ENCODE measurements around the gene ZWINT.

The ZWINT gene

DNA sequence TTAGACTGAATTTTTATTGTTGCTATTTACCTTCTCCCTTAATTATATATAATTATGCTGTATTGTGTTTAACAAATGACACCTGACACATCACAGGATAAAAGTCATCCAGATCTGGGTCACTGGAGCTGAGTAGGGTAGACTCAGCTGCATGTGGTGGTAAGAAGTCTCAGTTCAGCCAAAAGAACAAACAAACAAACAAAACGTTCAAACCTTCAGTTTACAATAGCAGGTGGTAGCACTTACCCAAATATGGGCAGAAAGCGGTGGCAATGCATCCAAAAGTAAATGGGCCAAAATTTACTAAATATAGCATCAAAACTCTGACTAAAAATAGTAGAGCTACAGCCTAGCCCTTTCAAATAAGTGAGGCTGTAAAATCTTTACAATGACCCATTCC is 42.2 kb downstream of the ZWINT start:
- H3K4me1 ChIP-seq (ENCODE audit: insufficient read depth, low read length), result no peaks in the 10 kb centered on the region
- 0 out of 2 replicates have a peak, but pooled peaks cover 11% of the 10 kb centered on the region for H3K9me3 ChIP-seq (ENCODE audit: control insufficient read depth, insufficient read depth, low read length)

DNA sequence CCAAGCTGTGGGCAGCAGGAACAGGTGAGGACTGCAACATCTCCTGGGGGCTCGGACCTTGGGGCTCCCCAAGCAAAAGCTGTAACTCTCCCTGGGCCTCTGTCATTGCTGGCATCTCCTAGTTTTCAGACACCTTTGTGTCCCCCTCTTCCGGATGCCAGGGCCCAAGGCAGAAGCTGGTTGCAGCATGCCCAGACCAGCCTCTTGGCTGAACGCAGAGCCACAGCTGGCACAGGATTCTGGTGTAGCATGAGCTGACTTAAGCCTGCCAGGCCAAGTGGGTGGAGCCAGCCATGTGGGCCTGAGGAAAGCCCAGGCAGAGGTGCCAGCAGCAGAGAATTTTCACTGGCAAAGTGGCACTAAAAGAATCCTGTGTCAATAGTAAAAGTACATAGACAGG is 43.5 kb downstream of the ZWINT start:
- H3K9me3 ChIP-seq (ENCODE audit: control insufficient read depth, insufficient read depth, low read length), result 0 out of 2 replicates have a peak, but pooled peaks cover 11% of the 10 kb centered on the region
- no peak overlapping the region for H3K9ac ChIP-seq (ENCODE audit: low read depth, low read length)
- H3K36me3 ChIP-seq (ENCODE audit: insufficient read depth, low read length), result no peaks in the 10 kb centered on the region
- no peaks in the 10 kb centered on the region for H3K4me1 ChIP-seq (ENCODE audit: insufficient read depth, low read length)

More for the DNA sequence above, 42.2 kb downstream of the ZWINT start:
- Histone ChIP-seq H3K36me3 (ENCODE audit: insufficient read depth, low read length) (no peaks in the 10 kb centered on the region), H3K9ac (ENCODE audit: low read depth, low read length) (no peak overlapping the region)

DNA sequence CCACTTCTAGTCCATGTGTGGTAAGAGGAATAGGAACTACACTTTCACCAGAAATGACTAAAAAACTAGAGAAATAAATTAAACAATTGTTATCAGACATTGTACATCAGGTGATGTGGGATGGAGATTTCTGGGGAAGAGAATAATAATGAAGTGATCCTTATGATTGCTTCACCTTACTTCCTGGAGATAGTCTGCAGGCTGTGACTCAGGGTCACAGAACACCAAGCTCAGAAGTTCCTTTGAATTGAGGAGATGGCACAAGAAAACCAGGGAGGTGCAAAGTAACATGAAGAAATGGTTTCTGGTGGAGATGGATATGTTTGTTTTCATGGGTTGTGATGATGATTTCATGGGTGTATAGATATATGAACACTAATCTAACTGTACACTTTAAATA is 44.5 kb downstream of the ZWINT start:
- Histone ChIP-seq H3K9me3 (ENCODE audit: control insufficient read depth, insufficient read depth, low read length) (0 out of 2 replicates have a peak, but pooled peaks cover 11% of the 10 kb centered on the region), H3K9ac (ENCODE audit: low read depth, low read length) (no peak overlapping the region), H3K4me1 (ENCODE audit: insufficient read depth, low read length) (no peaks in the 10 kb centered on the region), H3K36me3 (ENCODE audit: insufficient read depth, low read length) (no peaks in the 10 kb centered on the region)

Measured in ES-I3 (cell line).